GM12878 (cell line): ENCODE measurements around the gene KCNQ1. TPM values are rescaled to one million over a fixed set of nuclear protein-coding genes. Genes with fewer than 3 reads are reported as not detected.

ENCODE experiments used
- ATAC-seq: fragments of 200-7000 bp; cut with Tn5 transposase; 3 replicates; pipeline ENCODE4 v1.9.1; 2020; ENCODE audit warnings: mild to moderate bottlenecking, moderate library complexity
- BruUV-seq: library from RNA; stranded (reverse); fragments of 400-500 nt; replicated peaks from 2 replicates; lab custom pipeline; 2021; lab: Mats Ljungman, UMichigan
- CTCF ChIA-PET: fragments of 300-600 bp; sonication (Branson Sonifier 250); formaldehyde crosslinking; extraction: SDS; loops from one replicate; lab custom pipeline; 2021; ENCODE audit warnings: inconsistent platforms; lab: Yijun Ruan, JAX
- POLR2A ChIA-PET: fragments of 350-600 bp; formaldehyde crosslinking; extraction: SDS; loops from one replicate; lab custom pipeline; 2021; ENCODE audit warnings: inconsistent platforms; lab: Charles Lee
- RAD21 ChIA-PET: fragments of 300-600 bp; sonication (Branson Sonifier 250); formaldehyde crosslinking; loops from one replicate; lab custom pipeline; 2023; ENCODE audit warnings: antibody characterized with exemption; ENCODE audit not compliant: unreplicated experiment; lab: Charles Lee
- SMC1A ChIA-PET: fragments of 300-600 bp; sonication (Branson Sonifier 250); formaldehyde crosslinking; loops from one replicate; lab custom pipeline; 2023; ENCODE audit not compliant: unreplicated experiment, uncharacterized antibody; lab: Charles Lee
- DNase-seq: peaks from one replicate; pipeline ENCODE4 v3.0.0-alpha.2; 2011; ENCODE audit warnings: low read depth, low spot score
- FAIRE-seq: peaks from 3 replicates; lab custom pipeline; 2011; peaks lifted over from hg19 to GRCh38; lab: Jason Lieb, UNC
- H2AFZ ChIP-seq: 2 replicates; pipeline ENCODE4 v1.6.0; 2011; ENCODE audit warnings: low read depth, low read length, control low read depth; ENCODE audit not compliant: control insufficient read depth
- H3K27ac ChIP-seq: 2 replicates; pipeline ENCODE4 v1.5.1; 2011; ENCODE audit warnings: control low read depth; ENCODE audit not compliant: control insufficient read depth, insufficient read depth
- H3K27me3 ChIP-seq, 2 experiments: replicated peaks in 1 of 2; 2 replicates each; pipeline versions ENCODE4 v1.6.0 to v1.6.1; 2011; ENCODE audit warnings: low read length in 1 of 2; ENCODE audit not compliant: control insufficient read depth in 2 of 2, insufficient read depth in 2 of 2
- H3K36me3 ChIP-seq, 2 experiments: 2 replicates each; pipeline ENCODE4 v1.5.1; 2011; ENCODE audit warnings: low read length in 1 of 2; ENCODE audit not compliant: control insufficient read depth in 2 of 2, insufficient read depth in 2 of 2
- H3K4me1 ChIP-seq: 2 replicates; pipeline ENCODE4 v1.6.1; 2011; ENCODE audit warnings: mild to moderate bottlenecking, low read length, moderate library complexity, mixed read lengths; ENCODE audit not compliant: control insufficient read depth, insufficient read depth
- H3K4me2 ChIP-seq: 2 replicates; pipeline ENCODE4 v1.6.0; 2011; ENCODE audit warnings: control low read depth; ENCODE audit not compliant: control insufficient read depth, insufficient read depth
- H3K4me3 ChIP-seq: fragments of 200-600 bp; sonication (generic); 2 replicates; pipeline ENCODE4 v1.5.1; 2016
- H3K79me2 ChIP-seq: 2 replicates; pipeline ENCODE4 v1.6.0; 2011; ENCODE audit warnings: low read length; ENCODE audit not compliant: control insufficient read depth, insufficient read depth
- H3K9ac ChIP-seq: 2 replicates; pipeline ENCODE4 v1.8.0; 2011; ENCODE audit warnings: low read length, control low read depth, mixed read lengths; ENCODE audit not compliant: control insufficient read depth, insufficient read depth
- H3K9me3 ChIP-seq: replicated peaks from 3 replicates; pipeline ENCODE4 v1.5.1; 2011; ENCODE audit warnings: mild to moderate bottlenecking, low read length; ENCODE audit not compliant: control insufficient read depth, insufficient read depth
- H4K20me1 ChIP-seq: 2 replicates; pipeline ENCODE4 v1.6.0; 2011; ENCODE audit not compliant: control insufficient read depth, insufficient read depth
- HCFC1 ChIP-seq: fragments of 150-350 bp; IDR thresholded peaks from 2 replicates; pipeline ENCODE4 v1.6.1; 2014; ENCODE audit warnings: low read length
- KAT2A ChIP-seq: conservative IDR thresholded peaks from 2 replicates; pipeline ENCODE4 v1.6.1; 2011; ENCODE audit warnings: low read depth, low read length; ENCODE audit not compliant: control insufficient read depth
- MTA3 ChIP-seq: IDR thresholded peaks from 2 replicates; pipeline ENCODE4 v1.6.1; 2012; ENCODE audit warnings: low read length, inconsistent platforms, borderline replicate concordance
- RBBP5 ChIP-seq: fragments of 200-600 bp; sonication (generic); conservative IDR thresholded peaks from 2 replicates; pipeline ENCODE4 v1.6.1; 2016
- SREBF1 ChIP-seq: IDR thresholded peaks from 2 replicates; pipeline ENCODE4 v1.6.1; 2012; ENCODE audit warnings: mild to moderate bottlenecking, low read length
- ZZZ3 ChIP-seq: IDR thresholded peaks from 2 replicates; pipeline ENCODE4 v1.6.1; 2011; ENCODE audit warnings: low read depth; ENCODE audit not compliant: control insufficient read depth, insufficient read length
- WGBS: methylation state at CpG from one replicate; pipeline ENCODE4 v1.1.6; 2016; ENCODE audit warnings: low lambda C conversion rate; ENCODE audit not compliant: insufficient replicate concordance, insufficient coverage; ENCODE audit errors: missing lambda C conversion rate; 5-methylcytosine and 5-hydroxymethylcytosine counted together
- in situ Hi-C: fragments of 300-500 bp; cut with MboI; formaldehyde crosslinking; loops from 9 replicates; pipeline ENCODE4 v1.14.3; 2018; ENCODE audit warnings: mixed read lengths
- intact Hi-C: fragments of 100-400 bp; cut with micrococcal nuclease; formaldehyde crosslinking; loops from one replicate; pipeline ENCODE4 v1.14.2; 2022; ENCODE audit not compliant: unreplicated experiment
- polyA plus RNA-seq, 11 experiments: library from polyadenylated mRNA; depleted of rRNA in 4 of 11; unstranded in 6 of 11; stranded (reverse) in 5 of 11; fragments of >200 nt; fragmentation: Nextera tagmentation in 4 of 11; fragmentation: Illumina TruSeq in 1 of 11; extraction: Ambion mirVana in 4 of 11; extraction: Trizol in 1 of 11; gene quantifications; 1 replicate in 1 of 11; 2 replicates in 10 of 11; pipeline versions ENCODE4 v1.2.1 to v1.2.3, GENCODE V29; 2011 to 2016; ENCODE audit warnings: inconsistent platforms in 2 of 11, missing spikeins in 2 of 11, low read depth in 1 of 11
- total RNA-seq, 4 experiments: library from RNA; depleted of rRNA in 3 of 4; stranded (reverse); fragments of >200 nt in 3 of 4; fragmentation: Illumina TruSeq in 1 of 4; extraction: Trizol in 1 of 4; gene quantifications; 2 replicates each; pipeline versions ENCODE4 v1.2.1 to v1.2.3, GENCODE V29; 2013 to 2021
- TF ChIP-seq, protein P1 (sequence below): IDR thresholded peaks from 2 replicates; pipeline ENCODE4 v1.6.1; 2012; ENCODE audit warnings: improper control_type of control experiment, low read depth, low read length; ENCODE audit not compliant: insufficient replicate concordance

Gene KCNQ1
- total and polyA plus RNA-seq, 10 of the 15 experiments (the other 5 are each of a cell fraction or from before 2014, with no cell fraction given): 0.03 to 0.15 (median 0.12) TPM; not detected in 7

DNA sequence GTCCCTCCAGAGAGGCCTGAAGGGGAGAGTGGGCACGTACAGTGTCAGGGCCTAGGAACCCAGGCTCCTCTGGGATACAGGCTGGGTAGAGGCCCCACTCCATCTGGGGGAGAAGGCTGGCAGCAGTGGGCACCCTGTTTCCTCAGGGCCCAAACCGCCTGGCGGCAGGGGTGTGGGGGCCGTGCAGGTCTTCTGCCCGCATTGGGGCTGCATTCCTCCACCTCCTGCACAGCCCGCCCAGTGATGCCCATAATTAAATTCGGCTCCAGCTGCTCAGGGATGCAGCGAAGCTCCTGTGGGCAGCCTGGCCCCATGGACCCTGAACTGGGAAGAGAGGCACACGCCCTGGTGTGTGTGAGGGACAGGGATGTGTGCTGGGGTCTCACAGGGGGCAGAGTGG lies 219.6 kb downstream of the KCNQ1 start:
- Histone ChIP-seq H3K9ac (no peak overlapping the region), H3K79me2 (no peaks in the 10 kb centered on the region; the same call in 1 of the 2 replicates), H3K36me3 (no peaks in the 10 kb centered on the region; a peak in 2 of 4 replicates), H3K4me3 (no peak overlapping the region), H3K27me3 (no peaks in the 10 kb centered on the region), H3K27ac (no peak overlapping the region), H2AFZ (no peak overlapping the region), H3K4me2 (no peak overlapping the region), H4K20me1 (no peaks in the 10 kb centered on the region), H3K4me1 (no peaks in the 10 kb centered on the region), H3K9me3 (peaks cover 9% of the 10 kb centered on the region; the same call in 2 of the 3 replicates)
- ChIA-PET CTCF (interaction anchor here (0.7 kb wide), 1 partner anchor 519 kb away, joined by 3 read pairs; no protein-coding TSS in a partner anchor), RAD21 (no interaction called here), POLR2A (no interaction called here), SMC1A (no interaction called here)
- no peak for ATAC-seq
- FAIRE-seq: no peak
- intact Hi-C loops: no loop called here
- in situ Hi-C loops: no loop called here
- TF ChIP-seq SREBF1: no peak
- TF ChIP-seq, protein P1, sequence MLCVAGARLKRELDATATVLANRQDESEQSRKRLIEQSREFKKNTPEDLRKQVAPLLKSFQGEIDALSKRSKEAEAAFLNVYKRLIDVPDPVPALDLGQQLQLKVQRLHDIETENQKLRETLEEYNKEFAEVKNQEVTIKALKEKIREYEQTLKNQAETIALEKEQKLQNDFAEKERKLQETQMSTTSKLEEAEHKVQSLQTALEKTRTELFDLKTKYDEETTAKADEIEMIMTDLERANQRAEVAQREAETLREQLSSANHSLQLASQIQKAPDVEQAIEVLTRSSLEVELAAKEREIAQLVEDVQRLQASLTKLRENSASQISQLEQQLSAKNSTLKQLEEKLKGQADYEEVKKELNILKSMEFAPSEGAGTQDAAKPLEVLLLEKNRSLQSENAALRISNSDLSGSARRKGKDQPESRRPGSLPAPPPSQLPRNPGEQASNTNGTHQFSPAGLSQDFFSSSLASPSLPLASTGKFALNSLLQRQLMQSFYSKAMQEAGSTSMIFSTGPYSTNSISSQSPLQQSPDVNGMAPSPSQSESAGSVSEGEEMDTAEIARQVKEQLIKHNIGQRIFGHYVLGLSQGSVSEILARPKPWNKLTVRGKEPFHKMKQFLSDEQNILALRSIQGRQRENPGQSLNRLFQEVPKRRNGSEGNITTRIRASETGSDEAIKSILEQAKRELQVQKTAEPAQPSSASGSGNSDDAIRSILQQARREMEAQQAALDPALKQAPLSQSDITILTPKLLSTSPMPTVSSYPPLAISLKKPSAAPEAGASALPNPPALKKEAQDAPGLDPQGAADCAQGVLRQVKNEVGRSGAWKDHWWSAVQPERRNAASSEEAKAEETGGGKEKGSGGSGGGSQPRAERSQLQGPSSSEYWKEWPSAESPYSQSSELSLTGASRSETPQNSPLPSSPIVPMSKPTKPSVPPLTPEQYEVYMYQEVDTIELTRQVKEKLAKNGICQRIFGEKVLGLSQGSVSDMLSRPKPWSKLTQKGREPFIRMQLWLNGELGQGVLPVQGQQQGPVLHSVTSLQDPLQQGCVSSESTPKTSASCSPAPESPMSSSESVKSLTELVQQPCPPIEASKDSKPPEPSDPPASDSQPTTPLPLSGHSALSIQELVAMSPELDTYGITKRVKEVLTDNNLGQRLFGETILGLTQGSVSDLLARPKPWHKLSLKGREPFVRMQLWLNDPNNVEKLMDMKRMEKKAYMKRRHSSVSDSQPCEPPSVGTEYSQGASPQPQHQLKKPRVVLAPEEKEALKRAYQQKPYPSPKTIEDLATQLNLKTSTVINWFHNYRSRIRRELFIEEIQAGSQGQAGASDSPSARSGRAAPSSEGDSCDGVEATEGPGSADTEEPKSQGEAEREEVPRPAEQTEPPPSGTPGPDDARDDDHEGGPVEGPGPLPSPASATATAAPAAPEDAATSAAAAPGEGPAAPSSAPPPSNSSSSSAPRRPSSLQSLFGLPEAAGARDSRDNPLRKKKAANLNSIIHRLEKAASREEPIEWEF: no peak
- no peak for TF ChIP-seq RBBP5
- TF ChIP-seq HCFC1: no peak
- TF ChIP-seq ZZZ3: no peak
- TF ChIP-seq MTA3: no peak
- TF ChIP-seq KAT2A: no peak
- BruUV-seq: no TSS peak
- 89% methylated on average over 9 of the region's 9 CpGs for WGBS
- no peak for DNase-seq
